Lower leg skin (tissue), 3 donors: ENCODE results near the gene PRMT7.

Experiments
- POLR2A ChIP-seq, 2 donors: fragments of 450-650 bp; IDR thresholded peaks; one replicate each; pipeline ENCODE4 v1.6.1; 2016 to 2017; ENCODE audit warnings: antibody characterized with exemption in 2 of 2, mild to moderate bottlenecking in 1 of 2, moderate library complexity in 1 of 2
- TF ChIP-seq, protein P1 (sequence below), 3 donors: fragments of 450-650 bp; IDR thresholded peaks; one replicate each; pipeline ENCODE4 v1.5.1; 2016; ENCODE audit warnings: antibody characterized with exemption in 3 of 3, mild to moderate bottlenecking in 3 of 3, moderate library complexity in 2 of 3

DNA sequence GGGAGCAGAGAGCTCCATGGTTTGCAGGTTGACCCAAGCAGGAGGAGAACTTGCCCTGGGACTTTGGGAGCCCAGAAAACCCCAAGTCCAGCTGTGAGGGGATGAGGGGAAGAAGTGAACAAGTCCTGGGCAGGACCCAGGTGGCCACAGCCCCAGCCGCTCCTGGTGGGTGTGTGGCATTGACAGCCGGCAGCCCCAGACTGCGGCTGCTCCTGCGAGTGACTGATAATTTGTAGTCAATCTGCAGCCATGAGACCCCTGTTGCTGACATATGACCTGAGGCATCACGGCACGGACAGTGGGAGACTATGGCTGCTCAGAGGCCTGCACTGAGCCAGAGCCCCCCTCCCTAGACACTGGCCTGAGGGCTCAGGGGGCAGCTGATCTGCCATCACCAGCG, 66.4 kb downstream of the PRMT7 start:
- TF ChIP-seq, protein P1, sequence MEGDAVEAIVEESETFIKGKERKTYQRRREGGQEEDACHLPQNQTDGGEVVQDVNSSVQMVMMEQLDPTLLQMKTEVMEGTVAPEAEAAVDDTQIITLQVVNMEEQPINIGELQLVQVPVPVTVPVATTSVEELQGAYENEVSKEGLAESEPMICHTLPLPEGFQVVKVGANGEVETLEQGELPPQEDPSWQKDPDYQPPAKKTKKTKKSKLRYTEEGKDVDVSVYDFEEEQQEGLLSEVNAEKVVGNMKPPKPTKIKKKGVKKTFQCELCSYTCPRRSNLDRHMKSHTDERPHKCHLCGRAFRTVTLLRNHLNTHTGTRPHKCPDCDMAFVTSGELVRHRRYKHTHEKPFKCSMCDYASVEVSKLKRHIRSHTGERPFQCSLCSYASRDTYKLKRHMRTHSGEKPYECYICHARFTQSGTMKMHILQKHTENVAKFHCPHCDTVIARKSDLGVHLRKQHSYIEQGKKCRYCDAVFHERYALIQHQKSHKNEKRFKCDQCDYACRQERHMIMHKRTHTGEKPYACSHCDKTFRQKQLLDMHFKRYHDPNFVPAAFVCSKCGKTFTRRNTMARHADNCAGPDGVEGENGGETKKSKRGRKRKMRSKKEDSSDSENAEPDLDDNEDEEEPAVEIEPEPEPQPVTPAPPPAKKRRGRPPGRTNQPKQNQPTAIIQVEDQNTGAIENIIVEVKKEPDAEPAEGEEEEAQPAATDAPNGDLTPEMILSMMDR (IDR thresholded peaks at IDR 0.05), result no peak
- TF ChIP-seq POLR2A (IDR thresholded peaks at IDR 0.05), result no peak
